ENCODE data around the gene WAPL. TPM values are rescaled to one million over a fixed set of nuclear protein-coding genes. Genes with fewer than 3 reads are reported as not detected.
A peak's percentile ranks its signal among the peaks of the same experiment; 100 is the strongest.

Gene WAPL
- total RNA-seq, 1 donor: 40.2 TPM

DNA sequence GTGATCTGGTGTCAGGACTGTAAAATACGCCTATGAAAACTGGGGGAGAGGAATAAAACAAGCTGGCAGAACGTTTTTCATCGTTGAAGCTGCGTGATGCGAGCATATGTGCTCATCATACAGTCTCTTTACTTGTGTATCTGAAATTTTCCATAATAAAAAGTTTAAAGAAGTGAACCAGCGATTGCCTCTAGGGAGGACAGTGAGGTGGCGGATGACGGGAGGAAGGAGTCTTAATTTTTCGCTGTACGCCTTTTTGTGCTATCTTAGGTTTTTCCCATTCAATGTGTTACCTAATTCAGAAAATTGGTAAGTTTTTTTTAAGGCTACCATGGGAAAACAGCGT lies 891 bp upstream of the WAPL start:
- no peaks in the 10 kb centered on the region for H3K27me3 ChIP-seq (ENCODE audit: insufficient read depth, low read length)
- peak overlapping the region; percentile 65 for H3K27ac ChIP-seq (ENCODE audit: low read depth, low read length)
- no peaks in the 10 kb centered on the region for H3K9me3 ChIP-seq (ENCODE audit: low read depth, low read length)
- H3K79me2 ChIP-seq (ENCODE audit: insufficient read depth, low read length): peaks cover 76% of the 10 kb centered on the region
- H3K36me3 ChIP-seq (ENCODE audit: insufficient read depth, low read length): peaks cover 8% of the 10 kb centered on the region
- peak overlapping the region; percentile 94 for H3K4me3 ChIP-seq (ENCODE audit: insufficient read depth, low read length)
- TF ChIP-seq, protein P1, sequence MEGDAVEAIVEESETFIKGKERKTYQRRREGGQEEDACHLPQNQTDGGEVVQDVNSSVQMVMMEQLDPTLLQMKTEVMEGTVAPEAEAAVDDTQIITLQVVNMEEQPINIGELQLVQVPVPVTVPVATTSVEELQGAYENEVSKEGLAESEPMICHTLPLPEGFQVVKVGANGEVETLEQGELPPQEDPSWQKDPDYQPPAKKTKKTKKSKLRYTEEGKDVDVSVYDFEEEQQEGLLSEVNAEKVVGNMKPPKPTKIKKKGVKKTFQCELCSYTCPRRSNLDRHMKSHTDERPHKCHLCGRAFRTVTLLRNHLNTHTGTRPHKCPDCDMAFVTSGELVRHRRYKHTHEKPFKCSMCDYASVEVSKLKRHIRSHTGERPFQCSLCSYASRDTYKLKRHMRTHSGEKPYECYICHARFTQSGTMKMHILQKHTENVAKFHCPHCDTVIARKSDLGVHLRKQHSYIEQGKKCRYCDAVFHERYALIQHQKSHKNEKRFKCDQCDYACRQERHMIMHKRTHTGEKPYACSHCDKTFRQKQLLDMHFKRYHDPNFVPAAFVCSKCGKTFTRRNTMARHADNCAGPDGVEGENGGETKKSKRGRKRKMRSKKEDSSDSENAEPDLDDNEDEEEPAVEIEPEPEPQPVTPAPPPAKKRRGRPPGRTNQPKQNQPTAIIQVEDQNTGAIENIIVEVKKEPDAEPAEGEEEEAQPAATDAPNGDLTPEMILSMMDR (IDR thresholded peaks at IDR 0.05; ENCODE audit: extremely low read depth, low read depth, low read length): no peak
- H4K20me1 ChIP-seq (ENCODE audit: insufficient read depth, low read length): peaks cover 29% of the 10 kb centered on the region
- DNase-seq (ENCODE audit: insufficient read length, low spot score, missing footprints): peak; percentile 35
- peak overlapping the region; percentile 98 for H3K4me2 ChIP-seq (ENCODE audit: insufficient read depth, low read length)
- H3K4me1 ChIP-seq (ENCODE audit: insufficient read depth, low read length): peaks cover 29% of the 10 kb centered on the region
- peak overlapping the region; percentile 93 for H2AFZ ChIP-seq (ENCODE audit: low read length)

- Histone ChIP-seq H2AFZ (ENCODE audit: low read length) (peak overlapping the region; percentile 86), H3K27me3 (ENCODE audit: insufficient read depth, low read length) (no peaks in the 10 kb centered on the region), H3K27ac (ENCODE audit: low read depth, low read length) (peak overlapping the region; percentile 89), H3K79me2 (ENCODE audit: insufficient read depth, low read length) (peaks cover 90% of the 10 kb centered on the region), H3K4me3 (ENCODE audit: insufficient read depth, low read length) (peak overlapping the region; percentile 94), H3K4me2 (ENCODE audit: insufficient read depth, low read length) (peak overlapping the region; percentile 84), H3K4me1 (ENCODE audit: insufficient read depth, low read length) (peaks cover 29% of the 10 kb centered on the region), H3K36me3 (ENCODE audit: insufficient read depth, low read length) (peaks cover 11% of the 10 kb centered on the region), H4K20me1 (ENCODE audit: insufficient read depth, low read length) (peaks cover 29% of the 10 kb centered on the region), H3K9me3 (ENCODE audit: low read depth, low read length) (no peaks in the 10 kb centered on the region)
- peak; percentile 94 for DNase-seq (ENCODE audit: insufficient read length, low spot score, missing footprints)
- TF ChIP-seq, protein P1 (IDR thresholded peaks at IDR 0.05; ENCODE audit: extremely low read depth, low read depth, low read length): no peak
Observed at GRCh38 chr10:86520871-86521677, 518 bp downstream of the WAPL start.

DNA sequence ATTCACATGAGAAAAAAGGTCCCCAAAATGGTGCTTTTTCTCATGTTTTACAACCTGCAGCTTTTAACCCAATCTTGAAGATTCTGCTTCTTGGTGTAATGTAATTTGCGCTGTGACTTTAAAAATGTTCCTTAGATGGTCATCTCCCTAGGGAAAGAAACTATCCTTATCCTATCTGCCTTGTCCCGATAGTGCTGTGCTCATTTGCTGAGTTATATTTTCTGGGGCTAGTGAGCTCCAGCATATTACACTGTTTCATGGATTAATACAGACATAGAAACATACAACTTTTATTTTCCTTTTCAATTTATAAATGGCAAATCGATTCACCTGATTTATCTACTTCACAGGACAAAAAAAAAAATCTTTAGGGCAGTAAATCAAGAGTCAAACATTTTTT lies 2.8 kb downstream of the WAPL start:
- Histone ChIP-seq H2AFZ (ENCODE audit: low read length) (no peak overlapping the region), H3K79me2 (ENCODE audit: insufficient read depth, low read length) (peaks cover 99% of the 10 kb centered on the region), H3K27ac (ENCODE audit: low read depth, low read length) (peak overlapping the region; percentile 2), H3K27me3 (ENCODE audit: insufficient read depth, low read length) (no peaks in the 10 kb centered on the region), H4K20me1 (ENCODE audit: insufficient read depth, low read length) (peaks cover 32% of the 10 kb centered on the region), H3K4me2 (ENCODE audit: insufficient read depth, low read length) (peak overlapping the region; percentile 84), H3K9me3 (ENCODE audit: low read depth, low read length) (no peaks in the 10 kb centered on the region), H3K36me3 (ENCODE audit: insufficient read depth, low read length) (peaks cover 27% of the 10 kb centered on the region), H3K4me1 (ENCODE audit: insufficient read depth, low read length) (peaks cover 29% of the 10 kb centered on the region), H3K4me3 (ENCODE audit: insufficient read depth, low read length) (no peak overlapping the region)
- DNase-seq (ENCODE audit: insufficient read length, low spot score, missing footprints): peak; percentile 92
- TF ChIP-seq, protein P1 (IDR thresholded peaks at IDR 0.05; ENCODE audit: extremely low read depth, low read depth, low read length): no peak

DNA sequence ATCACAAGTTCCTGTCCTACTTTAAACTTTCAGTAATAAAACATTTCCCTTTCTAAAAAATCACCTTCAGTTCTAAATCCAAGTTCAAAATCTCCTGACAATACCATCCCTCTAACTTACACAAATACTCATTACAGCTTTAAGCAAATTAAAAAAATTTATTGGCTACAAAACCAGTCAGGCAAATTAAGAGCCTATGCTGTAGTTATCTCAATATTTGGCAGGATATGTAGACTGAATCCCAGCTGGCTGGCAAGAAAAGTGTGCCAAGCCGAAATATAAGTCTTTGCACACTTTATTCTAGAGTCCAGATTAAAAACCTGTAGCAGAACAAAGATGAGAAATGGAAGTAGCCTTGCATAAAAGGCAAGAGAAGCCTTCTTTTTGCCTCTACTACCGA lies 9.5 kb downstream of the WAPL start:
- Histone ChIP-seq H3K27ac (ENCODE audit: low read depth, low read length) (no peak overlapping the region), H3K4me1 (ENCODE audit: insufficient read depth, low read length) (peaks cover 12% of the 10 kb centered on the region), H3K36me3 (ENCODE audit: insufficient read depth, low read length) (peaks cover 23% of the 10 kb centered on the region), H3K79me2 (ENCODE audit: insufficient read depth, low read length) (peaks cover 95% of the 10 kb centered on the region), H3K4me3 (ENCODE audit: insufficient read depth, low read length) (no peak overlapping the region), H2AFZ (ENCODE audit: low read length) (no peak overlapping the region), H3K4me2 (ENCODE audit: insufficient read depth, low read length) (no peak overlapping the region), H3K27me3 (ENCODE audit: insufficient read depth, low read length) (no peaks in the 10 kb centered on the region), H3K9me3 (ENCODE audit: low read depth, low read length) (no peaks in the 10 kb centered on the region), H4K20me1 (ENCODE audit: insufficient read depth, low read length) (peaks cover 29% of the 10 kb centered on the region)
- TF ChIP-seq, protein P1 (IDR thresholded peaks at IDR 0.05; ENCODE audit: extremely low read depth, low read depth, low read length): no peak
- no peak for DNase-seq (ENCODE audit: insufficient read length, low spot score, missing footprints)
